MM.1S (cell line): ENCODE results near the gene CCT6B.

ENCODE experiments used
- DNase-seq: peaks from one replicate; pipeline ENCODE4 v3.0.0-alpha.2; 2015
- H2AFZ ChIP-seq: fragments of 300-600 bp; sonication (generic); 2 replicates; pipeline ENCODE4 v1.6.0; 2016; ENCODE audit warnings: antibody characterized with exemption, low read length
- H3F3A ChIP-seq: fragments of 300-600 bp; sonication (generic); 2 replicates; pipeline ENCODE4 v1.6.1; 2016; ENCODE audit warnings: mild to moderate bottlenecking, antibody characterized with exemption, low read length, moderate library complexity, mixed read lengths; ENCODE audit not compliant: insufficient read depth
- H3K27ac ChIP-seq: fragments of 300-600 bp; sonication (generic); 2 replicates; pipeline ENCODE4 v1.5.1; 2016; ENCODE audit warnings: mild to moderate bottlenecking, low read length
- H3K27me3 ChIP-seq: fragments of 300-600 bp; sonication (generic); replicated peaks from 2 replicates; pipeline ENCODE4 v1.6.0; 2016; ENCODE audit warnings: low read length; ENCODE audit not compliant: insufficient read depth
- H3K36me3 ChIP-seq: fragments of 300-600 bp; sonication (generic); replicated peaks from 2 replicates; pipeline ENCODE4 v1.6.1; 2016; ENCODE audit warnings: mild to moderate bottlenecking, low read length, mixed read lengths; ENCODE audit not compliant: insufficient read depth
- H3K4me1 ChIP-seq: fragments of 300-600 bp; sonication (generic); 2 replicates; pipeline ENCODE4 v1.6.1; 2016; ENCODE audit warnings: low read length, mixed read lengths
- H3K4me2 ChIP-seq: fragments of 300-600 bp; sonication (generic); 2 replicates; pipeline ENCODE4 v1.6.0; 2016; ENCODE audit warnings: low read depth, low read length
- H3K4me3 ChIP-seq: fragments of 300-600 bp; sonication (generic); 2 replicates; pipeline ENCODE4 v1.5.1; 2016; ENCODE audit warnings: low read length, mixed read lengths
- H3K79me2 ChIP-seq: fragments of 300-600 bp; sonication (generic); 2 replicates; pipeline ENCODE4 v1.6.1; 2016; ENCODE audit warnings: mixed run types, low read length, mixed read lengths
- H3K9ac ChIP-seq: fragments of 300-600 bp; sonication (generic); 2 replicates; pipeline ENCODE4 v1.6.1; 2016; ENCODE audit warnings: low read length, mixed read lengths
- H3K9me2 ChIP-seq: fragments of 300-600 bp; sonication (generic); replicated peaks from 2 replicates; pipeline ENCODE4 v1.6.1; 2016; ENCODE audit warnings: mild to moderate bottlenecking, low read length, mixed read lengths; ENCODE audit not compliant: insufficient read depth
- H3K9me3 ChIP-seq: fragments of 300-600 bp; sonication (generic); replicated peaks from 2 replicates; pipeline ENCODE4 v1.6.1; 2016; ENCODE audit warnings: mild to moderate bottlenecking, low read length, mixed read lengths; ENCODE audit not compliant: insufficient read depth
- H4K20me1 ChIP-seq: fragments of 300-600 bp; sonication (generic); 2 replicates; pipeline ENCODE4 v1.6.1; 2016; ENCODE audit warnings: mild to moderate bottlenecking, low read length, moderate library complexity, mixed read lengths; ENCODE audit not compliant: insufficient read depth
- EZH2 ChIP-seq: fragments of 300-600 bp; sonication (generic); optimal IDR thresholded peaks from 2 replicates; pipeline ENCODE3; 2017; ENCODE audit warnings: low read depth, mild to moderate bottlenecking, antibody characterized with exemption, low read length, mixed read lengths
- EZH2phosphoT487 ChIP-seq: fragments of 300-600 bp; sonication (generic); IDR thresholded peaks from 2 replicates; pipeline ENCODE4 v1.6.1; 2018; ENCODE audit warnings: antibody characterized with exemption, low read length
- TF ChIP-seq, protein P1 (sequence below): fragments of 300-600 bp; sonication (generic); IDR thresholded peaks from 2 replicates; pipeline ENCODE4 v1.5.1; 2016; ENCODE audit warnings: antibody characterized with exemption, low read length, mixed read lengths

Gene CCT6B

DNA sequence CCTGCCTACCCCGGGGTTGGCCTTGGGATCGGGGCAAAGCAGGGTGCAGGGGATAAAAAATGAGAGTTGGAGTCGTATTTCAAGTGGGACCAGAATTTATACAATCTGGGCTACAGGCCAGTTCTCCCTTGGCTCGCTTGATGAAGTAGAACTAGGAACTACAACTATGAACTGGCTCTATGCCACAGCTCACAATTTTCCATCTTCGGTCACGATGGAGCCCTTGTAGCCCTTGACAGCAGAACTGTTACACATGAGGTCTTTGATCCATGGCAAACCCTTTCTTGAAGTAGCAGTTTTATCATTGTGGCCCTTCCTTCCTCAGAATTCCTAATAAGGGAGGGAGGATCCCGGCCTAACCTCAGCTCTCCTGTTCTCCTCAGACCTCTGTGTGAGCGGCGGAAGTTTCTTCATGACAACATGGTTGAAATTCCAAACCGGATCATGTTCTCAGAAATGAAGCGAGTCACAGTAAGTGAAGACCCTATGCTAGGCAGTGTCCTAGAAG, 36.1 kb upstream of the CCT6B start:
- no peaks in the 10 kb centered on the region for H3K9me2 ChIP-seq
- no peak overlapping the region for H3K9ac ChIP-seq
- H3K4me2 ChIP-seq = no peak overlapping the region
- no peaks in the 10 kb centered on the region for H3F3A ChIP-seq
- H2AFZ ChIP-seq = no peak overlapping the region
- TF ChIP-seq EZH2 (no peak), EZH2phosphoT487 (no peak)
- TF ChIP-seq, protein P1, sequence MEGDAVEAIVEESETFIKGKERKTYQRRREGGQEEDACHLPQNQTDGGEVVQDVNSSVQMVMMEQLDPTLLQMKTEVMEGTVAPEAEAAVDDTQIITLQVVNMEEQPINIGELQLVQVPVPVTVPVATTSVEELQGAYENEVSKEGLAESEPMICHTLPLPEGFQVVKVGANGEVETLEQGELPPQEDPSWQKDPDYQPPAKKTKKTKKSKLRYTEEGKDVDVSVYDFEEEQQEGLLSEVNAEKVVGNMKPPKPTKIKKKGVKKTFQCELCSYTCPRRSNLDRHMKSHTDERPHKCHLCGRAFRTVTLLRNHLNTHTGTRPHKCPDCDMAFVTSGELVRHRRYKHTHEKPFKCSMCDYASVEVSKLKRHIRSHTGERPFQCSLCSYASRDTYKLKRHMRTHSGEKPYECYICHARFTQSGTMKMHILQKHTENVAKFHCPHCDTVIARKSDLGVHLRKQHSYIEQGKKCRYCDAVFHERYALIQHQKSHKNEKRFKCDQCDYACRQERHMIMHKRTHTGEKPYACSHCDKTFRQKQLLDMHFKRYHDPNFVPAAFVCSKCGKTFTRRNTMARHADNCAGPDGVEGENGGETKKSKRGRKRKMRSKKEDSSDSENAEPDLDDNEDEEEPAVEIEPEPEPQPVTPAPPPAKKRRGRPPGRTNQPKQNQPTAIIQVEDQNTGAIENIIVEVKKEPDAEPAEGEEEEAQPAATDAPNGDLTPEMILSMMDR = no peak
- H3K4me1 ChIP-seq = peaks cover 13% of the 10 kb centered on the region
- H3K9me3 ChIP-seq = no peaks in the 10 kb centered on the region
- DNase-seq = no peak
- H3K4me3 ChIP-seq = no peak overlapping the region
- H3K27me3 ChIP-seq = no peaks in the 10 kb centered on the region
- H4K20me1 ChIP-seq = no peaks in the 10 kb centered on the region
- H3K36me3 ChIP-seq = peaks cover 10% of the 10 kb centered on the region; the same call in 1 of the 2 replicates
- H3K27ac ChIP-seq = no peak overlapping the region
- H3K79me2 ChIP-seq = peaks cover 9% of the 10 kb centered on the region

DNA sequence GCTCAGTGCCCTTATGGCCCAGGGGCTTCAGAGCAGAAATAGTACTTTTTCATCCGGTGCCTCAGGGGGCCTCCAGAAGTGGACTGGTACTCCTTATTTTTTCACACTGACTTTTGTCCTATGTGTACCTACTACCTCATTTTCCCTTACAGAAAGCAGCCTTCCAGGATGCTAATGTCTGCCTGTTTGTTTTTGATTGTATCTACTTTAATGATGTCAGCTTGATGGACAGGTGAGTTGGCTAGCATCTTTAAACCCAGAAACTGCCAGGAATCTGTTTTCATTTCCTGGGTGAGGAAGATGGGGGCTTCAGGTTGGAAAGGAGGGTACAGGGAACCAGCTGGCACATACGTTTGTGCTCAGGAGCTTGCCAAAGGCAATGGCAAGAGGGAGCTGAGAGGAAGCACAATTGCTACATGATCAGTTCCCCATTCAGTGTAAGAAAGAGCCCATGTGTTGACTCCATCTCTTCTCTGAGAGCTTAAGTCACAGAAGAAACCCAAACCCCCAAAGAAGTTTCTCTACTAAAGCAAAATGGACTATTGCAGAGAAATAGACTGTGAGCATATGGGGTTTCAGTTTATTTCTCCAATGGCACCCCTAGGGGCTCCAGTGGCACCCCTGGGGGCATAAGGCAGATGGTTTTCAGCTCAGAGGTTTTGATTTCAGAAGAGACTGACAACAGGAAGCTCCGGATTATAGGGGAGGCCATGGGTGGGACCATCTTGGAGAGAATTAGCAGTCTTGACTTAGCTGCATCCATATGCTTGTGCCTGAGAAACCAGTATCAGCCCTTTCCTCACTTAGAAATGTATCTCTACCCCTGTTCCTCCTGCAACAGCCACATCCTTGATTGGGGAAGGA, 35.4 kb upstream of the CCT6B start:
- Histone ChIP-seq H3K36me3 (peaks cover 14% of the 10 kb centered on the region; the same call in 1 of the 2 replicates), H3K79me2 (peaks cover 15% of the 10 kb centered on the region), H3K27me3 (no peaks in the 10 kb centered on the region), H3K9me3 (no peaks in the 10 kb centered on the region), H3K9ac (no peak overlapping the region), H4K20me1 (no peaks in the 10 kb centered on the region), H3K4me3 (no peak overlapping the region), H2AFZ (no peak overlapping the region), H3K27ac (no peak overlapping the region), H3K4me1 (peaks cover 20% of the 10 kb centered on the region), H3K4me2 (no peak overlapping the region), H3F3A (peaks cover 5% of the 10 kb centered on the region), H3K9me2 (no peaks in the 10 kb centered on the region)
- DNase-seq = no peak
- TF ChIP-seq EZH2 (no peak), EZH2phosphoT487 (no peak)
- TF ChIP-seq, protein P1 = no peak

DNA sequence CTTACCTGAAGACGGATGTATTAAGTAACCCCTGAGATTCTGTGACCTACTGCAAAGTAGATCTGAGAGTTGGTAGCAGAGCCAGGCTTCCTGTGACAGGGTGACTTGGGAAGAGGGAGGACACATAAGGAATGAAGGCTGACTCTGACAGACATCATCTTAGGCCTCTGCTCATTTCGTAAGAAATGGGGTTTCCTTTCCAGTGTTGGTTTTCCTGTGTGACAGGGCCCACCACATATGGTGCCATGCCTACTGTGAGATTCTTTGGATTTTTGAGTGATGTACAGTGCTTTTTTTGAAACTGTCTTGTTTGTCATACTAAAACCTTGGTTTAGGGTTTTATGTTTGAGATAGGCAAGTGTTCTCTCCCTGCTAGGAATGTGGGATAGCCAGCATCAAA, 31.8 kb upstream of the CCT6B start:
- peaks cover 27% of the 10 kb centered on the region for H3F3A ChIP-seq
- peaks cover 29% of the 10 kb centered on the region for H3K79me2 ChIP-seq
- DNase-seq = no peak
- no peaks in the 10 kb centered on the region for H3K9me2 ChIP-seq
- no peaks in the 10 kb centered on the region for H3K9me3 ChIP-seq
- H3K27ac ChIP-seq = no peak overlapping the region
- H3K9ac ChIP-seq = no peak overlapping the region
- no peaks in the 10 kb centered on the region for H3K27me3 ChIP-seq
- no peak overlapping the region for H3K4me3 ChIP-seq
- no peak overlapping the region for H2AFZ ChIP-seq
- TF ChIP-seq, protein P1 = no peak
- TF ChIP-seq EZH2 (no peak), EZH2phosphoT487 (no peak)
- H3K4me1 ChIP-seq = peaks cover 47% of the 10 kb centered on the region
- H4K20me1 ChIP-seq = no peaks in the 10 kb centered on the region
- H3K4me2 ChIP-seq = no peak overlapping the region
- peaks cover 29% of the 10 kb centered on the region for H3K36me3 ChIP-seq
